ENCODE results near the gene PDIA5.

PDIA5 gene

DNA sequence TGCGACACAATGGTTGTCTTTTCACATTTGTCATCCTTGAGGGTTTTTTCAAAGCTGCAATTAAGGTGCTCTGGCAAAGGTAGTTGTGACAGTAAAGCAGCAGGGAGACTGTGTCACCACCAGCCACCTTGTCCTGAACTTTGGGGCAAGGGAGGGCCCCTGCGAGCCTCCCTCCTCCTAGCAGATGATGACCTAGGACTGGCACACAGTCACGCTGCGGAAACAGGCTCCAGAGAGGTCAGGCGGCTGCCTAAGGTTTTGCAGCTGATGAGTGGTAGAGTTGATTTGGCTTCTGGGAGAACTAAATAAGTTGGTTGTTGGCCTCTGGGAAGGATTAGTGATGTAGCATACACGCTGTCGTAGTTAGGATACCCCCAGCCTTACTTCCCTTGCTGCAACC is 62.7 kb downstream of the PDIA5 start:
- H3K9me3 ChIP-seq (ENCODE audit: severe bottlenecking), result no peaks in the 10 kb centered on the region
- H3K27me3 ChIP-seq (ENCODE audit: insufficient read depth, low read depth, severe bottlenecking), result no peaks in the 10 kb centered on the region
- peaks cover 91% of the 10 kb centered on the region for H3K36me3 ChIP-seq
- H3K4me3 ChIP-seq (ENCODE audit: low read depth, low read length), result no peak overlapping the region
- TF ChIP-seq, protein P1, sequence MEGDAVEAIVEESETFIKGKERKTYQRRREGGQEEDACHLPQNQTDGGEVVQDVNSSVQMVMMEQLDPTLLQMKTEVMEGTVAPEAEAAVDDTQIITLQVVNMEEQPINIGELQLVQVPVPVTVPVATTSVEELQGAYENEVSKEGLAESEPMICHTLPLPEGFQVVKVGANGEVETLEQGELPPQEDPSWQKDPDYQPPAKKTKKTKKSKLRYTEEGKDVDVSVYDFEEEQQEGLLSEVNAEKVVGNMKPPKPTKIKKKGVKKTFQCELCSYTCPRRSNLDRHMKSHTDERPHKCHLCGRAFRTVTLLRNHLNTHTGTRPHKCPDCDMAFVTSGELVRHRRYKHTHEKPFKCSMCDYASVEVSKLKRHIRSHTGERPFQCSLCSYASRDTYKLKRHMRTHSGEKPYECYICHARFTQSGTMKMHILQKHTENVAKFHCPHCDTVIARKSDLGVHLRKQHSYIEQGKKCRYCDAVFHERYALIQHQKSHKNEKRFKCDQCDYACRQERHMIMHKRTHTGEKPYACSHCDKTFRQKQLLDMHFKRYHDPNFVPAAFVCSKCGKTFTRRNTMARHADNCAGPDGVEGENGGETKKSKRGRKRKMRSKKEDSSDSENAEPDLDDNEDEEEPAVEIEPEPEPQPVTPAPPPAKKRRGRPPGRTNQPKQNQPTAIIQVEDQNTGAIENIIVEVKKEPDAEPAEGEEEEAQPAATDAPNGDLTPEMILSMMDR (IDR thresholded peaks at IDR 0.05; ENCODE audit: low read depth, low read length), result no peak
- DNase-seq, result no peak
- H3K27ac ChIP-seq, result no peak overlapping the region

DNA sequence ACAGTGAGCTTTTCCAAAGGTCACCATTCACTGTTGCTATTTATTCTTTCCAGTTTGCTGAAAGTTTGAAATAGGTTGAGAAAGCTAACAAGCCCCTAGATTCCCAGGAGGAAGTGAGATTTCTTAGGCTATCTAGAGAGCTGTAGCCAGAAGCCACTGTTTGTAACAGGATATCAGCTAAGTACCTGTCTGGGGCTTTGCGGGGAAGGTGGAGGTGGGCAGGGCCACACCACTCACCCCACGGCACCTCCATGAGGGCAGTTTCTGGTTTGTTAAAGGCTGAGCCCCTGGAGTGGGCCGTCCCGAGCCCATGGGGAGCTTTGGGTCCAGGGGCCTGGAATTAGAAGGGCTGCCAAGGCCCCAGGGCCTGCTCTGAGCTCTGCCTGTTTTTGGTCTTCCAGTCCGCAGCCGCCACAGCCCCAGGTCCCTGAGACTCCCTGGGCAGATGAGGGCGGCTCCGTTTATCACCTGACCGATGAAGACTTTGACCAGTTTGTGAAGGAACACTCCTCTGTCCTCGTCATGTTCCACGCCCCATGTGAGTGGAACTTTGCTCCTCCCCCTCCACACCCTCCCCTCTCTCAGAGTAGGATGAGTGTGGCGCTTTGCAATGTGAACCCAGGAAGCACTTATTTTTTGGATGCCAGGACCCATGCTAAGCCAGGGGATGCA is 63.4 kb downstream of the PDIA5 start:
- Histone ChIP-seq H3K9me3 (ENCODE audit: severe bottlenecking) (no peaks in the 10 kb centered on the region), H3K27me3 (ENCODE audit: insufficient read depth, low read depth, severe bottlenecking) (no peaks in the 10 kb centered on the region), H3K36me3 (peaks cover 90% of the 10 kb centered on the region), H3K4me3 (ENCODE audit: low read depth, low read length) (no peak overlapping the region), H3K27ac (no peak overlapping the region)
- TF ChIP-seq, protein P1 (IDR thresholded peaks at IDR 0.05; ENCODE audit: low read depth, low read length), result no peak
- no peak for DNase-seq

DNA sequence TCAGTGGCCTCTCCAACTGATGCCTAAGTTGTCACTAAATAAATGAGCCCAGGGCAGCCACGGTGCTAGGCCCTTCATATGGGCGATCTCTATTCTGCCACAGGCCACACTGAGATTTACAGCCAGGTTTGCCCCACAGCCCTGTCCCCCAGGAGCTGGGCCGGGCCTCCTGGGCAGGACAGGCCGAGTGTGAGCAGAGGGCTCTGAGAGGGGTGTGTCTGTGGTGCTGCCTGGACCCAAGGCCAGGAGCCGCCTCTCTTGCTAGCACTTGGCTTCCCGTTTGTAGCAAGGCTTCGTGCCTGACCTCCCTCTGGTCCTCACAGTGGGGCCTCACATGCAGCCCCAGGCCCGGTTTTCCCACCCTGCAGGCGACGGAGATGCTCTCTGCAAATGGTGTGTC is 67.8 kb downstream of the PDIA5 start:
- TF ChIP-seq, protein P1 (IDR thresholded peaks at IDR 0.05; ENCODE audit: low read depth, low read length), result no peak
- peaks cover 78% of the 10 kb centered on the region for H3K36me3 ChIP-seq
- H3K27me3 ChIP-seq (ENCODE audit: insufficient read depth, low read depth, severe bottlenecking), result no peaks in the 10 kb centered on the region
- DNase-seq, result no peak
- H3K27ac ChIP-seq, result no peak overlapping the region
- H3K9me3 ChIP-seq (ENCODE audit: severe bottlenecking), result no peaks in the 10 kb centered on the region
- H3K4me3 ChIP-seq (ENCODE audit: low read depth, low read length), result no peak overlapping the region

GRCh38 chr3:123137001-123137400 is 70.2 kb downstream of the PDIA5 start:
- TF ChIP-seq, protein P1 (IDR thresholded peaks at IDR 0.05; ENCODE audit: low read depth, low read length), result no peak
- no peaks in the 10 kb centered on the region for H3K9me3 ChIP-seq (ENCODE audit: severe bottlenecking)

GRCh38 chr3:123138839-123139444 is 72.1 kb downstream of the PDIA5 start:
- no peak overlapping the region for H3K4me3 ChIP-seq (ENCODE audit: low read depth, low read length)
- H3K36me3 ChIP-seq, result peaks cover 45% of the 10 kb centered on the region
- H3K27ac ChIP-seq, result no peak overlapping the region
- TF ChIP-seq, protein P1 (IDR thresholded peaks at IDR 0.05; ENCODE audit: low read depth, low read length), result no peak
- no peaks in the 10 kb centered on the region for H3K9me3 ChIP-seq (ENCODE audit: severe bottlenecking)
- H3K27me3 ChIP-seq (ENCODE audit: insufficient read depth, low read depth, severe bottlenecking), result no peaks in the 10 kb centered on the region
- no peak for DNase-seq

More at GRCh38 chr3:123137001-123137400, 70.2 kb downstream of the PDIA5 start:
- no peak for DNase-seq
- Histone ChIP-seq H3K36me3 (peaks cover 64% of the 10 kb centered on the region), H3K4me3 (ENCODE audit: low read depth, low read length) (no peak overlapping the region), H3K27ac (no peak overlapping the region), H3K27me3 (ENCODE audit: insufficient read depth, low read depth, severe bottlenecking) (no peaks in the 10 kb centered on the region)

All from WERI-Rb-1 (cell line).